H9 (cell line): ENCODE results near the gene SATB2. TPM values are rescaled to one million over a fixed set of nuclear protein-coding genes. Genes with fewer than 3 reads are reported as not detected.

Experiments
- DNase-seq: peaks from one replicate; pipeline ENCODE4 v3.0.0-alpha.2; 2017
- H2AFZ ChIP-seq: one replicate; pipeline ENCODE4 v1.6.1; 2013; ENCODE audit warnings: mild to moderate bottlenecking, low read length, control low read depth, moderate library complexity
- H2AK5ac ChIP-seq: 2 replicates; pipeline ENCODE4 v1.6.1; 2013; ENCODE audit warnings: low read length, control low read depth, mixed read lengths; ENCODE audit not compliant: insufficient read length
- H2BK120ac ChIP-seq: one replicate; pipeline ENCODE4 v1.6.1; 2013; ENCODE audit warnings: low read depth, mild to moderate bottlenecking, low read length, control low read depth, inconsistent platforms; ENCODE audit not compliant: poor library complexity, severe bottlenecking
- H2BK12ac ChIP-seq: 2 replicates; pipeline ENCODE4 v1.6.1; 2013; ENCODE audit warnings: low read length, control low read depth, mixed read lengths, low read depth; ENCODE audit not compliant: insufficient read length
- H2BK15ac ChIP-seq: 2 replicates; pipeline ENCODE4 v1.6.1; 2013; ENCODE audit warnings: low read depth, low read length, control low read depth
- H2BK20ac ChIP-seq: one replicate; pipeline ENCODE4 v1.6.1; 2013; ENCODE audit warnings: low read depth, mild to moderate bottlenecking, low read length, control low read depth, inconsistent platforms; ENCODE audit not compliant: poor library complexity, severe bottlenecking
- H2BK5ac ChIP-seq: 2 replicates; pipeline ENCODE4 v1.6.1; 2013; ENCODE audit warnings: low read length, control low read depth, mixed read lengths; ENCODE audit not compliant: insufficient read length
- H3K14ac ChIP-seq: 2 replicates; pipeline ENCODE4 v1.6.1; 2013; ENCODE audit warnings: low read length, control low read depth; ENCODE audit not compliant: insufficient read depth
- H3K18ac ChIP-seq: 2 replicates; pipeline ENCODE4 v1.6.1; 2013; ENCODE audit warnings: low read depth, mild to moderate bottlenecking, mixed read lengths, low read length, control low read depth; ENCODE audit not compliant: insufficient read length
- H3K23ac ChIP-seq: 2 replicates; pipeline ENCODE4 v1.6.1; 2013; ENCODE audit warnings: low read length, control low read depth, mixed read lengths, low read depth; ENCODE audit not compliant: insufficient read length
- H3K23me2 ChIP-seq: 2 replicates; pipeline ENCODE4 v1.6.1; 2013; ENCODE audit warnings: low read depth, mild to moderate bottlenecking, mixed read lengths, low read length, control low read depth; ENCODE audit not compliant: insufficient read length, poor library complexity, severe bottlenecking
- H3K27ac ChIP-seq: 2 replicates; pipeline ENCODE4 v1.5.1; 2013; ENCODE audit warnings: low read length, control low read depth, mixed read lengths, low read depth; ENCODE audit not compliant: insufficient read length
- H3K27me3 ChIP-seq: 2 replicates; pipeline ENCODE4 v1.6.1; 2013; ENCODE audit warnings: low read length, control low read depth, inconsistent platforms; ENCODE audit not compliant: insufficient read depth
- H3K4ac ChIP-seq: 2 replicates; pipeline ENCODE4 v1.6.1; 2013; ENCODE audit warnings: low read depth, mild to moderate bottlenecking, control low read depth, inconsistent platforms, low read length, moderate library complexity
- H3K4me1 ChIP-seq: 2 replicates; pipeline ENCODE4 v1.6.1; 2013; ENCODE audit warnings: low read length, control low read depth, inconsistent platforms; ENCODE audit not compliant: insufficient read depth
- H3K4me2 ChIP-seq: 2 replicates; pipeline ENCODE4 v1.6.1; 2013; ENCODE audit warnings: low read length, control low read depth, mixed read lengths; ENCODE audit not compliant: insufficient read length, insufficient read depth
- H3K56ac ChIP-seq: 2 replicates; pipeline ENCODE4 v1.6.1; 2013; ENCODE audit warnings: low read depth, mild to moderate bottlenecking, mixed read lengths, low read length, control low read depth; ENCODE audit not compliant: insufficient read length
- H3K79me1 ChIP-seq: 2 replicates; pipeline ENCODE4 v1.6.1; 2013; ENCODE audit warnings: low read depth, mild to moderate bottlenecking, moderate library complexity, low read length, control low read depth, inconsistent platforms; ENCODE audit not compliant: insufficient read depth, poor library complexity, severe bottlenecking
- H3K79me2 ChIP-seq: 2 replicates; pipeline ENCODE4 v1.6.1; 2013; ENCODE audit warnings: low read length, control low read depth, inconsistent platforms; ENCODE audit not compliant: insufficient read depth
- H3K9ac ChIP-seq: 2 replicates; pipeline ENCODE4 v1.6.1; 2013; ENCODE audit warnings: low read length, control low read depth, mixed read lengths; ENCODE audit not compliant: insufficient read length; ENCODE audit errors: extremely low read depth
- H3K9me3 ChIP-seq: one replicate; pipeline ENCODE4 v1.6.1; 2013; ENCODE audit warnings: low read depth, low read length, inconsistent platforms; ENCODE audit not compliant: control insufficient read depth
- H3T11ph ChIP-seq: one replicate; pipeline ENCODE4 v1.6.1; 2013; ENCODE audit warnings: mild to moderate bottlenecking, low read length, control low read depth, inconsistent platforms
- H4K20me1 ChIP-seq: one replicate; pipeline ENCODE4 v1.6.1; 2013; ENCODE audit not compliant: control insufficient read depth, insufficient read length, insufficient read depth
- H4K5ac ChIP-seq: 2 replicates; pipeline ENCODE4 v1.6.1; 2013; ENCODE audit warnings: low read depth, mild to moderate bottlenecking, mixed read lengths, low read length, control low read depth; ENCODE audit not compliant: insufficient read length
- H4K8ac ChIP-seq: replicated peaks from 2 replicates; pipeline ENCODE4 v1.6.1; 2013; ENCODE audit warnings: low read length, control low read depth, mixed read lengths, low read depth; ENCODE audit not compliant: insufficient read length
- H4K91ac ChIP-seq: 2 replicates; pipeline ENCODE4 v1.6.1; 2013; ENCODE audit warnings: low read depth, mild to moderate bottlenecking, moderate library complexity, mixed read lengths, low read length, control low read depth; ENCODE audit not compliant: insufficient read length
- H3K27ac Mint-ChIP-seq, 3 experiments: 2 replicates in 2 of 3; 3 replicates in 1 of 3; pipeline ENCODE4 v1.8.0; 2020 to 2021; ENCODE audit warnings: mixed read lengths in 3 of 3, mild to moderate bottlenecking in 1 of 3, moderate library complexity in 1 of 3
- H3K27me3 Mint-ChIP-seq: 2 replicates; pipeline ENCODE4 v1.8.0; 2021; ENCODE audit warnings: low read depth, mild to moderate bottlenecking, moderate library complexity, mixed read lengths
- H3K36me3 Mint-ChIP-seq, 3 experiments: 2 replicates in 2 of 3; 3 replicates in 1 of 3; pipeline ENCODE4 v1.8.0; 2020 to 2021; ENCODE audit warnings: low read depth in 3 of 3, mixed read lengths in 3 of 3; ENCODE audit not compliant: insufficient read depth in 1 of 3
- H3K4me1 Mint-ChIP-seq, 2 experiments: 2 replicates each; pipeline ENCODE4 v1.8.0; 2020; ENCODE audit warnings: mixed read lengths in 2 of 2
- H3K4me3 Mint-ChIP-seq, 2 experiments: 2 replicates in 1 of 2; 3 replicates in 1 of 2; pipeline ENCODE4 v1.8.0; 2020 to 2021; ENCODE audit warnings: mild to moderate bottlenecking in 2 of 2, mixed read lengths in 2 of 2, moderate library complexity in 1 of 2
- H3K9me3 Mint-ChIP-seq, 2 experiments: 2 replicates in 1 of 2; 3 replicates in 1 of 2; pipeline ENCODE4 v1.8.0; 2020; ENCODE audit warnings: mild to moderate bottlenecking in 2 of 2, mixed read lengths in 2 of 2, moderate library complexity in 1 of 2
- WGBS: extraction: QIAGEN DNeasy Blood & Tissue Kit; methylation state at CpG from one replicate; pipeline ENCODE4 v1.1.7; 2013; ENCODE audit warnings: missing lambda C conversion rate, low lambda C conversion rate, mixed read lengths; ENCODE audit not compliant: insufficient read length; ENCODE audit errors: extremely low coverage; 5-methylcytosine and 5-hydroxymethylcytosine counted together
- total RNA-seq: library from RNA; stranded (reverse); gene quantifications from 2 replicates; pipeline ENCODE4 v1.2.1, GENCODE V29; 2021
- TF ChIP-seq, protein P1 (sequence below): fragments of 200-600 bp; sonication (generic); conservative IDR thresholded peaks from 3 replicates; pipeline ENCODE4 v1.8.0; 2021; ENCODE audit warnings: antibody characterized with exemption, mild to moderate bottlenecking

The SATB2 gene
- total RNA-seq, 1 experiment from 2014 or later: 23.8 TPM

DNA sequence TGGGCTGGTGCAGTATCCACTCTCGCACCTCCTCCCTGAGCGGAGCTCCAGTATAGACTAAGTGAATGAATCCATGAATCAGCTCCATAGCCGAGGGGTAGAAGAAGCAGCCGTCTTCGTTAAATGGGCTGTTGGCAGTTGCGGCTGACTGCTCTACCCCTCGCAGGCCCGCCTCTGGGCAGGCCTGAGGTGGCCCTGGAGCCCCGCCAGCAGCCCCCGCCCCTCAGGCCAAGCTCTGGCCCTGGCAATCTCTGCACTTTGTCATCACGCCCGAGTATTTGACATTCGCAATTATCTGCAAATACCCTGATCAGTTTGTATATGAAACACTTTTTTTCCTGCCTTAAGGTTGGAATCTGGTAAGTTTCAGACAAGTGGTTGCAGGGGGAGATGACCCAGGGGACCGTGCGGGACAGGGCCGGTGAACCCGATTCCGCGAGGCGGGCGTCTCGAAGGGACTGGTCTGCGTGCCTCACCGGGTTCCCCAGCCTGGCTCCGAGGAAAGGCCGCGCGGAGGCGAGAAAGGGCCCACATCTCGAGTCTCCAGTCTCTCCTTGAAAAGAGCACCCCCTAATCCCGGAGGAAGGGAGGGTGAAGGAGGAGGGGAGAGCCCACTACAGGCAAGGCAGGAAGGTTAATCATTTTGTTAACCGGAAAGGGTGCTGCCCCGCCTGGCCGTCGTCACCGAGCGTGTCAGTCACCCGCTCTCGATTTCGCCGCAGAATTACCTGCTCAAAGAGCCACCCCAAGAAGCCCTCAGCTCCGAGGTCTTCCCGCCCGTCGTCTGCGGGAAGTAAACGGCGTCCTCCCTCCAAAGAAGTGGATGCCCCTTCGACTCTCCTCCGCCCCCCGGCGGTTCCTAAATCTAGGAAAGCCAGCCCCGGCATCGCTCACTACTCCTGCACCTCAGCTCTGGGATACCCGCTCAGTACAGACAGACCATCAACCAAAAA, 11.1 kb upstream of the SATB2 start:
- no peak overlapping the region for H3K4ac ChIP-seq
- no peak overlapping the region for H3K27ac ChIP-seq
- no peak overlapping the region for H2BK20ac ChIP-seq
- Mint-ChIP-seq H3K4me3 (peak overlapping the region; percentile 57 to 82), H3K27me3 (peaks cover 96% of the 10 kb centered on the region), H3K36me3 (no peaks in the 10 kb centered on the region; a peak in 1 of 7 replicates), H3K9me3 (peaks cover 0 to 2% of the 10 kb centered on the region in 2 experiments; a peak in 1 of 5 replicates), H3K4me1 (peaks cover 50 to 53% of the 10 kb centered on the region in 2 experiments), H3K27ac (no peak overlapping the region)
- H2BK5ac ChIP-seq: no peak overlapping the region
- H3K9me3 ChIP-seq: no peaks in the 10 kb centered on the region
- H3K18ac ChIP-seq: no peak overlapping the region
- no peaks in the 10 kb centered on the region for H3K79me1 ChIP-seq
- no peak overlapping the region for H3K23ac ChIP-seq
- no peaks in the 10 kb centered on the region for H3K79me2 ChIP-seq
- no peak overlapping the region for H2AK5ac ChIP-seq
- TF ChIP-seq, protein P1, sequence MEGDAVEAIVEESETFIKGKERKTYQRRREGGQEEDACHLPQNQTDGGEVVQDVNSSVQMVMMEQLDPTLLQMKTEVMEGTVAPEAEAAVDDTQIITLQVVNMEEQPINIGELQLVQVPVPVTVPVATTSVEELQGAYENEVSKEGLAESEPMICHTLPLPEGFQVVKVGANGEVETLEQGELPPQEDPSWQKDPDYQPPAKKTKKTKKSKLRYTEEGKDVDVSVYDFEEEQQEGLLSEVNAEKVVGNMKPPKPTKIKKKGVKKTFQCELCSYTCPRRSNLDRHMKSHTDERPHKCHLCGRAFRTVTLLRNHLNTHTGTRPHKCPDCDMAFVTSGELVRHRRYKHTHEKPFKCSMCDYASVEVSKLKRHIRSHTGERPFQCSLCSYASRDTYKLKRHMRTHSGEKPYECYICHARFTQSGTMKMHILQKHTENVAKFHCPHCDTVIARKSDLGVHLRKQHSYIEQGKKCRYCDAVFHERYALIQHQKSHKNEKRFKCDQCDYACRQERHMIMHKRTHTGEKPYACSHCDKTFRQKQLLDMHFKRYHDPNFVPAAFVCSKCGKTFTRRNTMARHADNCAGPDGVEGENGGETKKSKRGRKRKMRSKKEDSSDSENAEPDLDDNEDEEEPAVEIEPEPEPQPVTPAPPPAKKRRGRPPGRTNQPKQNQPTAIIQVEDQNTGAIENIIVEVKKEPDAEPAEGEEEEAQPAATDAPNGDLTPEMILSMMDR: peak; percentile 51; the same call in 2 of the 3 replicates
- peaks cover 66% of the 10 kb centered on the region for H3K27me3 ChIP-seq
- H4K8ac ChIP-seq: no peak overlapping the region
- H3K4me2 ChIP-seq: peak overlapping the region; percentile 48
- H4K91ac ChIP-seq: no peak overlapping the region
- H2BK15ac ChIP-seq: no peak overlapping the region
- H3K9ac ChIP-seq: no peak overlapping the region
- H2BK120ac ChIP-seq: no peak overlapping the region
- no peak overlapping the region for H3K56ac ChIP-seq
- H2BK12ac ChIP-seq: no peak overlapping the region
- no peaks in the 10 kb centered on the region for H4K20me1 ChIP-seq
- H3K23me2 ChIP-seq: peaks cover 31% of the 10 kb centered on the region
- DNase-seq: peak; percentile 69
- peaks cover 4% of the 10 kb centered on the region; the same call in 1 of the 2 replicates for H3K4me1 ChIP-seq
- no peak overlapping the region for H4K5ac ChIP-seq
- H3K14ac ChIP-seq: no peak overlapping the region
- no peak overlapping the region for H2AFZ ChIP-seq
- no CpG with 5 or more reads among the region's 55 CpGs for WGBS
- no peak overlapping the region for H3T11ph ChIP-seq
